Spleen (tissue), 7 donors: ENCODE results near the gene AKT1.

Experiments used
- CTCF ChIP-seq, 11 experiments: fragments of 200-600 bp in 7 of 11; fragments of 450-650 bp in 4 of 11; sonication (generic) in 4 of 11; IDR thresholded peaks in 8 of 11; conservative IDR thresholded peaks in 3 of 11; 1 replicate in 7 of 11; 2 replicates in 4 of 11; pipeline versions ENCODE4 v1.4.0 to v1.8.0; 2016 to 2021; ENCODE audit warnings: antibody characterized with exemption in 11 of 11, inconsistent platforms in 4 of 11, mild to moderate bottlenecking in 1 of 11
- POLR2A ChIP-seq, 3 donors: fragments of 450-650 bp; IDR thresholded peaks; one replicate each; pipeline ENCODE4 v1.5.1; 2017; ENCODE audit warnings: antibody characterized with exemption in 3 of 3, mild to moderate bottlenecking in 1 of 3
- POLR2AphosphoS5 ChIP-seq, 3 donors: sonication (generic); formaldehyde crosslinking; IDR thresholded peaks; one replicate each; pipeline ENCODE4 v1.5.1; 2017; ENCODE audit warnings: antibody characterized with exemption in 3 of 3
- donor health status: DM: no; HTN: no; CAD: no; lungs with moderate emphysema.
- donor health status: DM: no; HTN: no; CAD: no.
- donor health status: DM: no; HTN: no; CAD: no.

GRCh38 chr14:104758981-104759969 lies 36.3 kb downstream of the AKT1 start:
- no peak for TF ChIP-seq POLR2AphosphoS5 (IDR thresholded peaks at IDR 0.05)
- no peak for TF ChIP-seq CTCF (IDR thresholded peaks at IDR 0.05 in 8 of 11, conservative IDR thresholded peaks at IDR 0.05 in 3 of 11)
- TF ChIP-seq POLR2A (IDR thresholded peaks at IDR 0.05), result no peak
